Measurements from ENCODE around the gene STON1. TPM values are rescaled to one million over a fixed set of nuclear protein-coding genes. Genes with fewer than 3 reads are reported as not detected.
"Not testable (repeated sequence)": the region's sequence is repeated elsewhere in the genome, so short reads cannot be mapped to it uniquely, and the experiment has no call there.

The STON1 gene
- total RNA-seq, 1 donor from 2014 or later = 163 TPM

GRCh38 chr2:48613211-48613610, 83.3 kb downstream of the STON1 start:
- DNase-seq (ENCODE audit: low spot score) = no peak

GRCh38 chr2:48614581-48614980, 84.6 kb downstream of the STON1 start:
- not testable (repeated sequence) for DNase-seq (ENCODE audit: low spot score)

GRCh38 chr2:48617618-48618017, 87.7 kb downstream of the STON1 start, which contains the start of gene GTF2A1L:
GTF2A1L (plus strand) TSS chr2:48617856; CDS start chr2:48617875, 19 bp downstream.
- DNase-seq (ENCODE audit: low spot score) = no peak

- no peak for DNase-seq (ENCODE audit: low spot score)
Measured at GRCh38 chr2:48619526-48619925, 89.6 kb downstream of the STON1 start.

GRCh38 chr2:48620604-48621003, 90.7 kb downstream of the STON1 start:
- DNase-seq (ENCODE audit: low spot score) = no peak

- DNase-seq (ENCODE audit: low spot score) = not testable (repeated sequence)
Measured at GRCh38 chr2:48622691-48623090, 92.7 kb downstream of the STON1 start.

GRCh38 chr2:48624696-48625095, 94.7 kb downstream of the STON1 start:
- DNase-seq (ENCODE audit: low spot score) = no peak

GRCh38 chr2:48626047-48626446, 96.1 kb downstream of the STON1 start:
- no peak for DNase-seq (ENCODE audit: low spot score)

GRCh38 chr2:48633143-48633542, 103.2 kb downstream of the STON1 start:
- DNase-seq (ENCODE audit: low spot score) = no peak

GRCh38 chr2:48635786-48636185, 105.8 kb downstream of the STON1 start:
- DNase-seq (ENCODE audit: low spot score) = no peak

GRCh38 chr2:48638261-48638660, 108.3 kb downstream of the STON1 start:
- DNase-seq (ENCODE audit: low spot score) = no peak

Other genes starting within 250 kb of the STON1 start
- 39.8 TPM for gene FOXN2, start 215.5 kb upstream of the STON1 start, total RNA-seq
- 26.8 TPM for gene PPP1R21, start 89.4 kb upstream of the STON1 start, total RNA-seq
- gene GTF2A1L, start 87.7 kb downstream of the STON1 start, total RNA-seq = not detected
- 1.7 TPM for gene LHCGR, start 225.6 kb downstream of the STON1 start, total RNA-seq

Data from mesenteric fat pad (tissue), 1 donor.